GM23248 (cell line): ENCODE data around the gene GLT6D1. TPM values are rescaled to one million over a fixed set of nuclear protein-coding genes. Genes with fewer than 3 reads are reported as not detected.

Experiments used
- DNase-seq: peaks from one replicate; pipeline ENCODE4 v3.0.0-alpha.2; 2015
- H2AFZ ChIP-seq: fragments of 200-600 bp; sonication (generic); 2 replicates; pipeline ENCODE4 v1.6.1; 2016; ENCODE audit warnings: antibody characterized with exemption
- H3F3A ChIP-seq: fragments of 200-600 bp; sonication (generic); 2 replicates; pipeline ENCODE4 v1.6.1; 2016; ENCODE audit warnings: mild to moderate bottlenecking, antibody characterized with exemption, mixed run types; ENCODE audit not compliant: insufficient read depth
- H3K27ac ChIP-seq: fragments of 200-600 bp; sonication (generic); 2 replicates; pipeline ENCODE4 v1.5.1; 2016; ENCODE audit warnings: mild to moderate bottlenecking
- H3K27me3 ChIP-seq: fragments of 200-600 bp; sonication (generic); replicated peaks from 2 replicates; pipeline ENCODE4 v1.6.1; 2016; ENCODE audit warnings: mild to moderate bottlenecking; ENCODE audit not compliant: insufficient read depth
- H3K36me3 ChIP-seq: fragments of 200-600 bp; sonication (generic); 2 replicates; pipeline ENCODE4 v1.6.1; 2016; ENCODE audit warnings: low read depth, mild to moderate bottlenecking
- H3K4me1 ChIP-seq: fragments of 200-600 bp; sonication (generic); 2 replicates; pipeline ENCODE4 v1.6.1; 2016; ENCODE audit warnings: mild to moderate bottlenecking; ENCODE audit not compliant: insufficient read depth
- H3K4me2 ChIP-seq: fragments of 200-600 bp; sonication (generic); one replicate; pipeline ENCODE4 v1.6.1; 2016; ENCODE audit warnings: mild to moderate bottlenecking; ENCODE audit not compliant: unreplicated experiment
- H3K4me3 ChIP-seq: fragments of 200-600 bp; sonication (generic); 2 replicates; pipeline ENCODE4 v1.5.1; 2016; ENCODE audit warnings: mild to moderate bottlenecking
- H3K79me2 ChIP-seq: fragments of 200-600 bp; sonication (generic); 2 replicates; pipeline ENCODE4 v1.6.1; 2016; ENCODE audit warnings: mild to moderate bottlenecking; ENCODE audit not compliant: insufficient read depth
- H3K9ac ChIP-seq: fragments of 200-600 bp; sonication (generic); 2 replicates; pipeline ENCODE4 v1.6.1; 2016; ENCODE audit warnings: mild to moderate bottlenecking
- H3K9me2 ChIP-seq: fragments of 200-600 bp; sonication (generic); 2 replicates; pipeline ENCODE4 v1.6.1; 2016; ENCODE audit warnings: mixed run types, mild to moderate bottlenecking, moderate library complexity; ENCODE audit not compliant: insufficient read depth
- H3K9me3 ChIP-seq: fragments of 200-600 bp; sonication (generic); one replicate; pipeline ENCODE4 v1.6.1; 2017; ENCODE audit warnings: low read depth
- H4K20me1 ChIP-seq: fragments of 200-600 bp; sonication (generic); 2 replicates; pipeline ENCODE4 v1.6.0; 2016; ENCODE audit not compliant: insufficient read depth
- EZH2 ChIP-seq: fragments of 200-600 bp; sonication (generic); IDR thresholded peaks from 2 replicates; pipeline ENCODE4 v1.6.1; 2018; ENCODE audit warnings: antibody characterized with exemption, mild to moderate bottlenecking; ENCODE audit not compliant: insufficient read depth, poor library complexity, severe bottlenecking
- EZH2phosphoT487 ChIP-seq: fragments of 200-600 bp; sonication (generic); IDR thresholded peaks from 2 replicates; pipeline ENCODE4 v1.6.1; 2018; ENCODE audit warnings: antibody characterized with exemption, moderate library complexity, mild to moderate bottlenecking, low read depth; ENCODE audit not compliant: insufficient read depth
- WGBS, 2 experiments: methylation state at CpG; one replicate each; pipeline ENCODE4 v1.1.6; 2015 to 2017; ENCODE audit warnings: low lambda C conversion rate in 2 of 2, low coverage in 1 of 2; ENCODE audit errors: missing lambda C conversion rate in 2 of 2; 5-methylcytosine and 5-hydroxymethylcytosine counted together
- in situ Hi-C: fragments of 300-500 bp; cut with MboI; formaldehyde crosslinking; loops from 2 replicates; pipeline ENCODE4 v1.15.0; 2020
- polyA plus RNA-seq: library from polyadenylated mRNA; unstranded; fragments of >200 nt; fragmentation: Nextera tagmentation; extraction: Ambion mirVana; gene quantifications from 2 replicates; pipeline ENCODE4 v1.2.1, GENCODE V29; 2016
- total RNA-seq: library from RNA; depleted of rRNA; stranded (reverse); fragments of >200 nt; shearing (Covaris generic); gene quantifications from 2 replicates; pipeline ENCODE4 v1.2.3, GENCODE V29; 2014

Gene GLT6D1
- total and polyA plus RNA-seq, 2 experiments from 2014 or later: not detected

DNA sequence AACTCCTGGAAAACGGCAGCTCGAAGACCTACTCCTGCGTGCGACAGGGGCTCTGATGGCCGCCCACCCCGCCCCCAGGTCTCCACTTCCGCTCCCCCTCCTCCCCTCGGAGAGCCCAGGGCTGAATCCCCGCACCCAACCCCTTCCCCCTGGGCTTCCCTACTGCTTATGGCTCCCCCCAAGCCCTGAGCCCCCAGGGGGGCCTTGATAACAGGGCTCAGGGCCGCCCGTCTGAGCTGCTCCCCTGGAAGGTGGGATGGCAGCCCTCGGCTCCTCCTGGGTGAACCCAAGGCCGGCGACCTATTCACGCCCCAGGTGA, 30.4 kb downstream of the GLT6D1 start:
- H3K9me3 ChIP-seq: no peaks in the 10 kb centered on the region
- no peaks in the 10 kb centered on the region for H3K79me2 ChIP-seq
- no peaks in the 10 kb centered on the region for H3K36me3 ChIP-seq
- H3K4me3 ChIP-seq: no peak overlapping the region
- in situ Hi-C loops: no loop called here
- H3K27ac ChIP-seq: no peak overlapping the region
- WGBS, 2 experiments: 31 to 44% methylated on average over 7 to 15 of the region's 15 CpGs
- H3K9me2 ChIP-seq: no peaks in the 10 kb centered on the region
- H3K9ac ChIP-seq: no peak overlapping the region
- no peak overlapping the region for H3K4me2 ChIP-seq
- H3F3A ChIP-seq: no peaks in the 10 kb centered on the region
- H2AFZ ChIP-seq: no peak overlapping the region
- no peaks in the 10 kb centered on the region for H3K4me1 ChIP-seq
- DNase-seq: no peak
- no peaks in the 10 kb centered on the region for H4K20me1 ChIP-seq
- H3K27me3 ChIP-seq: no peaks in the 10 kb centered on the region
- no peak for TF ChIP-seq EZH2

GRCh38 chr9:135608294-135608998, 30.9 kb downstream of the GLT6D1 start:
- 45 to 55% methylated on average over 19 to 20 of the region's 22 CpGs for WGBS, 2 experiments
- H3K27ac ChIP-seq: no peak overlapping the region

GRCh38 chr9:135607401-135608293, 31.7 kb downstream of the GLT6D1 start:
- no peaks in the 10 kb centered on the region for H3K4me1 ChIP-seq
- H3K27ac ChIP-seq: no peak overlapping the region
- no peaks in the 10 kb centered on the region for H3K9me3 ChIP-seq
- H3K4me3 ChIP-seq: no peak overlapping the region
- DNase-seq: no peak
- no peaks in the 10 kb centered on the region for H3K79me2 ChIP-seq
- in situ Hi-C loops: no loop called here
- H3F3A ChIP-seq: no peaks in the 10 kb centered on the region
- 48 to 53% methylated on average over 23 to 25 of the region's 25 CpGs for WGBS, 2 experiments
- TF ChIP-seq EZH2 (no peak), EZH2phosphoT487 (no peak)
- no peak overlapping the region for H2AFZ ChIP-seq
- H3K4me2 ChIP-seq: no peak overlapping the region
- no peaks in the 10 kb centered on the region for H4K20me1 ChIP-seq
- H3K9ac ChIP-seq: no peak overlapping the region
- H3K36me3 ChIP-seq: no peaks in the 10 kb centered on the region
- H3K27me3 ChIP-seq: no peaks in the 10 kb centered on the region
- H3K9me2 ChIP-seq: no peaks in the 10 kb centered on the region

More at GRCh38 chr9:135608294-135608998, 30.9 kb downstream of the GLT6D1 start:
- no peak for DNase-seq
- H3K27me3 ChIP-seq: no peaks in the 10 kb centered on the region
- H3K79me2 ChIP-seq: no peaks in the 10 kb centered on the region
- no peak overlapping the region for H3K9ac ChIP-seq
- H2AFZ ChIP-seq: no peak overlapping the region
- TF ChIP-seq EZH2: no peak
- no peak for TF ChIP-seq EZH2phosphoT487
- H3K4me1 ChIP-seq: no peaks in the 10 kb centered on the region
- no peak overlapping the region for H3K4me2 ChIP-seq
- no peak overlapping the region for H3K4me3 ChIP-seq
- in situ Hi-C loops: no loop called here
- H3F3A ChIP-seq: no peaks in the 10 kb centered on the region
- no peaks in the 10 kb centered on the region for H3K9me2 ChIP-seq
- H3K36me3 ChIP-seq: no peaks in the 10 kb centered on the region
- no peaks in the 10 kb centered on the region for H4K20me1 ChIP-seq
- no peaks in the 10 kb centered on the region for H3K9me3 ChIP-seq

- WGBS, 2 experiments: 71 to 75% methylated on average over 11 of the region's 11 CpGs
- in situ Hi-C loops: no loop called here
- H3K4me1 ChIP-seq: no peaks in the 10 kb centered on the region
- H3K9me3 ChIP-seq: no peaks in the 10 kb centered on the region
- H3K36me3 ChIP-seq: no peaks in the 10 kb centered on the region
- no peak overlapping the region for H3K4me2 ChIP-seq
- no peaks in the 10 kb centered on the region for H4K20me1 ChIP-seq
- no peak overlapping the region for H3K9ac ChIP-seq
- H2AFZ ChIP-seq: no peak overlapping the region
- no peak overlapping the region for H3K27ac ChIP-seq
- peaks cover 3% of the 10 kb centered on the region; the same call in 1 of the 2 replicates for H3K27me3 ChIP-seq
- no peaks in the 10 kb centered on the region for H3K79me2 ChIP-seq
- no peak for DNase-seq
- H3F3A ChIP-seq: no peaks in the 10 kb centered on the region
- no peak overlapping the region for H3K4me3 ChIP-seq
- no peaks in the 10 kb centered on the region for H3K9me2 ChIP-seq
- TF ChIP-seq EZH2 (no peak), EZH2phosphoT487 (no peak)
These were observed 32.5 kb downstream of the GLT6D1 start for GRCh38 chr9:135606885-135607259.
